ENCODE results near the gene MBNL1.

GRCh38 chr3:152454076-152454875 lies 185.5 kb downstream of the MBNL1 start:
- TF ChIP-seq, protein P1, sequence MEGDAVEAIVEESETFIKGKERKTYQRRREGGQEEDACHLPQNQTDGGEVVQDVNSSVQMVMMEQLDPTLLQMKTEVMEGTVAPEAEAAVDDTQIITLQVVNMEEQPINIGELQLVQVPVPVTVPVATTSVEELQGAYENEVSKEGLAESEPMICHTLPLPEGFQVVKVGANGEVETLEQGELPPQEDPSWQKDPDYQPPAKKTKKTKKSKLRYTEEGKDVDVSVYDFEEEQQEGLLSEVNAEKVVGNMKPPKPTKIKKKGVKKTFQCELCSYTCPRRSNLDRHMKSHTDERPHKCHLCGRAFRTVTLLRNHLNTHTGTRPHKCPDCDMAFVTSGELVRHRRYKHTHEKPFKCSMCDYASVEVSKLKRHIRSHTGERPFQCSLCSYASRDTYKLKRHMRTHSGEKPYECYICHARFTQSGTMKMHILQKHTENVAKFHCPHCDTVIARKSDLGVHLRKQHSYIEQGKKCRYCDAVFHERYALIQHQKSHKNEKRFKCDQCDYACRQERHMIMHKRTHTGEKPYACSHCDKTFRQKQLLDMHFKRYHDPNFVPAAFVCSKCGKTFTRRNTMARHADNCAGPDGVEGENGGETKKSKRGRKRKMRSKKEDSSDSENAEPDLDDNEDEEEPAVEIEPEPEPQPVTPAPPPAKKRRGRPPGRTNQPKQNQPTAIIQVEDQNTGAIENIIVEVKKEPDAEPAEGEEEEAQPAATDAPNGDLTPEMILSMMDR (IDR thresholded peaks at IDR 0.05; ENCODE audit: low read depth, low read length, poor library complexity, severe bottlenecking): no peak
- TF ChIP-seq EZH2phosphoT487 (IDR thresholded peaks at IDR 0.05; ENCODE audit: borderline replicate concordance, low read length): no peak
